HepG2 (cell line): ENCODE measurements around the gene MAST1. TPM values are rescaled to one million over a fixed set of nuclear protein-coding genes. Genes with fewer than 3 reads are reported as not detected.
A peak's percentile ranks its signal among the peaks of the same experiment; 100 is the strongest.

Experiments
- MED8 ChIP-seq: sonication (generic); formaldehyde crosslinking; IDR thresholded peaks from 2 replicates; pipeline ENCODE4 v1.8.1; 2023; ENCODE audit warnings: mild to moderate bottlenecking, missing genetic modification reagents; ENCODE audit not compliant: insufficient replicate concordance
- RBFOX2 ChIP-seq: fragments of 200-400 bp; formaldehyde crosslinking; IDR thresholded peaks from 2 replicates; pipeline ENCODE4 v1.6.1; 2017; ENCODE audit warnings: low read depth, mild to moderate bottlenecking, low read length
- ZFP36L2 ChIP-seq: sonication (generic); formaldehyde crosslinking; IDR thresholded peaks from 2 replicates; pipeline ENCODE4 v1.4.0; 2020; ENCODE audit warnings: missing genetic modification reagents
- ZNF329 ChIP-seq: sonication (generic); formaldehyde crosslinking; IDR thresholded peaks from 2 replicates; pipeline ENCODE4 v1.9.0; 2021; ENCODE audit warnings: low read depth, mild to moderate bottlenecking, missing genetic modification reagents
- ZSCAN25 ChIP-seq: sonication (generic); formaldehyde crosslinking; IDR thresholded peaks from 2 replicates; pipeline ENCODE4 v1.8.0; 2022; ENCODE audit warnings: mild to moderate bottlenecking, missing genetic modification reagents
- polyA plus RNA-seq, 8 experiments: library from polyadenylated mRNA; depleted of rRNA in 3 of 8; stranded (reverse) in 7 of 8; unstranded in 1 of 8; fragments of >200 nt; fragmentation: Illumina TruSeq in 4 of 8; extraction: Trizol in 4 of 8; gene quantifications; 2 replicates each; pipeline versions ENCODE4 v1.2.1 to v1.2.3, GENCODE V29; 2011 to 2016; ENCODE audit warnings: low read depth in 4 of 8, missing spikeins in 1 of 8, mixed read lengths in 1 of 8; ENCODE audit not compliant: insufficient read depth in 1 of 8
- total RNA-seq, 5 experiments: library from RNA; depleted of rRNA; stranded (reverse); fragments of >200 nt; fragmentation: Illumina TruSeq; extraction: Trizol; gene quantifications; 2 replicates each; pipeline ENCODE4 v1.2.3, GENCODE V29; 2016; ENCODE audit warnings: low read depth in 1 of 5
- TF ChIP-seq, protein P1 (sequence below): sonication (generic); formaldehyde crosslinking; IDR thresholded peaks from 2 replicates; pipeline ENCODE4 v1.8.1; 2023; ENCODE audit warnings: mild to moderate bottlenecking, inconsistent platforms, moderate library complexity, missing genetic modification reagents, borderline replicate concordance
- TF ChIP-seq, protein P2 (sequence below): sonication (generic); formaldehyde crosslinking; IDR thresholded peaks from 2 replicates; pipeline ENCODE4 v1.9.0; 2022; ENCODE audit warnings: low read depth, missing genetic modification reagents
- TF ChIP-seq, protein P3 (sequence below): sonication (generic); formaldehyde crosslinking; conservative IDR thresholded peaks from 2 replicates; pipeline ENCODE4 v1.4.0; 2020; ENCODE audit warnings: missing genetic modification reagents

MAST1 gene
- total and polyA plus RNA-seq, 2 of the 13 experiments (the other 11 are each of a cell fraction or from before 2014, with no cell fraction given) = 0.73 to 4.7 TPM

DNA sequence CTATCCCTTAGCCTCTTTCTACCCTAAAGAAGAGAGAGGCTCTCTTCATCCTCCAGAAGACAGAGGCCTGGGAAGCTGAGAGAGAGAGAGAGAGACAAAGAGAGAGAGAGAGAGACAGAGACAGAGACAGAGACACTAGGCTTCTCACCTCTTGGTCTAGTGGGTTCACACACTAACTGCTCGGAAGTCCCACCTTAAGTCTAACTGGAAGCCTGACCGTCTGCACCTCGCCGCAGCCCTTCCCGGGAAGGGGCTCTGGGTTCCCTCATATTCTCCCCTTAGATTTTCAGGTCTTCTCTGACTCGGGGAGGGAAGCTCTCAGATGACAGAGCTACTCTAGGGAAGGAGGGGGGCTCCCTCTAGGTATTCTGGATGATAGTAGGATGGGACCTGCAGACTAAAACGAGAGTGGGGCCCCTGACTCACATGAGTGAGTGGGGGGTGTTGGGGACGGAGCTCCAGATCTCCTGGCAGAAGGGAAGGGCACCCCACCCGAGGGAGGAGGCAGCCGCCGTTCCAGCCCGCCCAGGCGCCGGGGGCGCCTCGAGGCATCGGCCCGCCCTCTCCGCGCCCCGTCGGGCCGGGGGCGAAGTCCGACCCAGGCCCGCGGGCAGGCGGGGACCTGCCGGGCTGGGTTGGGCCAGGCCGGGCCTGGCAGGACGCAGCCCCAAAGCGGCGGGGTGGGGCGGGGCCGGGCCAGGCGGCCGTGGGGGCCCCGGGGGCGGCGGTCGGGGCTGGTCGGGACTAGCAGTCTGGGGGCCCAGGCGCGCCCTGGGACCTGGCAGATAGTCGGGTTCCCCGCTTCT is 49.0 kb upstream of the MAST1 start (continued):
- TF ChIP-seq, protein P1, sequence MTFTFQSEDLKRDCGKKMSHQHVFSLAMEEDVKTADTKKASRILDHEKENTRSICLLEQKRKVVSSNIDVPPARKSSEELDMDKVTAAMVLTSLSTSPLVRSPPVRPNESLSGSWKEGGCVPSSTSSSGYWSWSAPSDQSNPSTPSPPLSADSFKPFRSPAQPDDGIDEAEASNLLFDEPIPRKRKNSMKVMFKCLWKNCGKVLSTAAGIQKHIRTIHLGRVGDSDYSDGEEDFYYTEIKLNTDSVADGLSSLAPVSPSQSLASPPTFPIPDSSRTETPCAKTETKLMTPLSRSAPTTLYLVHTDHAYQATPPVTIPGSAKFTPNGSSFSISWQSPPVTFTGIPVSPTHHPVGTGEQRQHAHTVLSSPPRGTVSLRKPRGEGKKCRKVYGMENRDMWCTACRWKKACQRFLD (CRISPR knock-in tag) = no peak
- TF ChIP-seq, protein P2, sequence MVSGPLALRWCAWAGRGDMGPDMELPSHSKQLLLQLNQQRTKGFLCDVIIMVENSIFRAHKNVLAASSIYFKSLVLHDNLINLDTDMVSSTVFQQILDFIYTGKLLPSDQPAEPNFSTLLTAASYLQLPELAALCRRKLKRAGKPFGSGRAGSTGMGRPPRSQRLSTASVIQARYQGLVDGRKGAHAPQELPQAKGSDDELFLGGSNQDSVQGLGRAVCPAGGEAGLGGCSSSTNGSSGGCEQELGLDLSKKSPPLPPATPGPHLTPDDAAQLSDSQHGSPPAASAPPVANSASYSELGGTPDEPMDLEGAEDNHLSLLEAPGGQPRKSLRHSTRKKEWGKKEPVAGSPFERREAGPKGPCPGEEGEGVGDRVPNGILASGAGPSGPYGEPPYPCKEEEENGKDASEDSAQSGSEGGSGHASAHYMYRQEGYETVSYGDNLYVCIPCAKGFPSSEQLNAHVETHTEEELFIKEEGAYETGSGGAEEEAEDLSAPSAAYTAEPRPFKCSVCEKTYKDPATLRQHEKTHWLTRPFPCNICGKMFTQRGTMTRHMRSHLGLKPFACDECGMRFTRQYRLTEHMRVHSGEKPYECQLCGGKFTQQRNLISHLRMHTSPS (CRISPR knock-in tag) = no peak
- TF ChIP-seq ZNF329 (CRISPR knock-in tag) (0 out of 2 replicates have a peak, but pooled peaks have one; percentile 0), ZFP36L2 (CRISPR knock-in tag) (no peak), MED8 (CRISPR knock-in tag) (no peak), ZSCAN25 (CRISPR knock-in tag) (no peak), RBFOX2 (peak; percentile 61)
- TF ChIP-seq, protein P3, sequence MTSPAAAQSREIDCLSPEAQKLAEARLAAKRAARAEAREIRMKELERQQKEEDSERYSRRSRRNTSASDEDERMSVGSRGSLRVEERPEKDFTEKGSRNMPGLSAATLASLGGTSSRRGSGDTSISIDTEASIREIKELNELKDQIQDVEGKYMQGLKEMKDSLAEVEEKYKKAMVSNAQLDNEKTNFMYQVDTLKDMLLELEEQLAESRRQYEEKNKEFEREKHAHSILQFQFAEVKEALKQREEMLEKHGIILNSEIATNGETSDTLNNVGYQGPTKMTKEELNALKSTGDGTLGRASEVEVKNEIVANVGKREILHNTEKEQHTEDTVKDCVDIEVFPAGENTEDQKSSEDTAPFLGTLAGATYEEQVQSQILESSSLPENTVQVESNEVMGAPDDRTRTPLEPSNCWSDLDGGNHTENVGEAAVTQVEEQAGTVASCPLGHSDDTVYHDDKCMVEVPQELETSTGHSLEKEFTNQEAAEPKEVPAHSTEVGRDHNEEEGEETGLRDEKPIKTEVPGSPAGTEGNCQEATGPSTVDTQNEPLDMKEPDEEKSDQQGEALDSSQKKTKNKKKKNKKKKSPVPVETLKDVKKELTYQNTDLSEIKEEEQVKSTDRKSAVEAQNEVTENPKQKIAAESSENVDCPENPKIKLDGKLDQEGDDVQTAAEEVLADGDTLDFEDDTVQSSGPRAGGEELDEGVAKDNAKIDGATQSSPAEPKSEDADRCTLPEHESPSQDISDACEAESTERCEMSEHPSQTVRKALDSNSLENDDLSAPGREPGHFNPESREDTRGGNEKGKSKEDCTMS (CRISPR knock-in tag) = no peak
